A549 (cell line): ENCODE data around the gene RPS24.

Source experiments
- CTCF ChIP-seq: fragments of >200 bp; sonication (Bioruptor Twin); formaldehyde crosslinking; IDR thresholded peaks from 3 replicates; pipeline ENCODE4 v1.5.1; 2016
- E2F6 ChIP-seq: IDR thresholded peaks from 2 replicates; pipeline ENCODE4 v1.6.1; 2012; ENCODE audit warnings: low read depth, borderline replicate concordance
- EP300 ChIP-seq, 2 experiments: fragments of >200 bp; sonication (Bioruptor Twin); formaldehyde crosslinking; IDR thresholded peaks; 2 replicates in 1 of 2; 3 replicates in 1 of 2; pipeline ENCODE4 v1.6.1; 2016 to 2017
- FOSB ChIP-seq: fragments of 250-450 bp; sonication (Bioruptor Pico); IDR thresholded peaks from 2 replicates; pipeline ENCODE4 v1.5.0; 2020; ENCODE audit warnings: mild to moderate bottlenecking, moderate library complexity
- HDAC2 ChIP-seq: fragments of 200-600 bp; sonication (generic); IDR thresholded peaks from 2 replicates; pipeline ENCODE4 v1.6.1; 2016
- KDM1A ChIP-seq: fragments of 200-600 bp; sonication (generic); IDR thresholded peaks from 2 replicates; pipeline ENCODE4 v1.6.1; 2016; ENCODE audit warnings: low read depth, mild to moderate bottlenecking
- MAX ChIP-seq: IDR thresholded peaks from 2 replicates; pipeline ENCODE4 v1.6.1; 2012
- MYC ChIP-seq: IDR thresholded peaks from 2 replicates; pipeline ENCODE4 v1.6.1; 2012; ENCODE audit warnings: mild to moderate bottlenecking, inconsistent platforms, low read length, improper control_type of control experiment, borderline replicate concordance
- PBX3 ChIP-seq: IDR thresholded peaks from 2 replicates; pipeline ENCODE4 v1.6.1; 2012
- POLR2A ChIP-seq: IDR thresholded peaks from 2 replicates; pipeline ENCODE4 v1.6.1; 2012; ENCODE audit warnings: mild to moderate bottlenecking, low read length
- RAD21 ChIP-seq, 2 experiments: fragments of >200 bp in 1 of 2; sonication (Bioruptor Twin) in 1 of 2; formaldehyde crosslinking in 1 of 2; IDR thresholded peaks in 1 of 2; conservative IDR thresholded peaks in 1 of 2; 2 replicates in 1 of 2; 3 replicates in 1 of 2; pipeline ENCODE4 v1.6.1; 2012 to 2018; ENCODE audit warnings: inconsistent platforms in 1 of 2
- RFX5 ChIP-seq: fragments of 450-650 bp; IDR thresholded peaks from 2 replicates; pipeline ENCODE4 v1.7.1; 2014; ENCODE audit warnings: antibody characterized with exemption, mild to moderate bottlenecking, moderate library complexity
- SMC3 ChIP-seq: fragments of >200 bp; sonication (Bioruptor Twin); formaldehyde crosslinking; IDR thresholded peaks from 3 replicates; pipeline ENCODE4 v1.6.1; 2018; ENCODE audit warnings: inconsistent platforms

- TF ChIP-seq CTCF (no peak), MAX (no peak), EP300 (IDR thresholded peaks at IDR 0.05) (no peak), E2F6 (no peak), KDM1A (no peak), POLR2A (no peak), FOSB (CRISPR knock-in tag) (no peak), PBX3 (no peak), MYC (no peak), HDAC2 (no peak), RAD21 (conservative IDR thresholded peaks at IDR 0.05 in 1 of 2, IDR thresholded peaks at IDR 0.05 in 1 of 2) (no peak), SMC3 (no peak), RFX5 (no peak)
Observed at GRCh38 chr10:77989081-77989724, 44.5 kb upstream of the RPS24 start.
